C4-2B (cell line): ENCODE data around the gene ZGPAT.

Experiments
- CTCF ChIP-seq: fragments of 450-650 bp; conservative IDR thresholded peaks from 2 replicates; pipeline ENCODE4 v1.5.1; 2017; ENCODE audit warnings: mild to moderate bottlenecking
- ZFX ChIP-seq: fragments of 450-650 bp; IDR thresholded peaks from 2 replicates; pipeline ENCODE4 v1.6.1; 2017

- TF ChIP-seq CTCF, result no peak
- no peak for TF ChIP-seq ZFX
Observed at GRCh38 chr20:63749597-63750508, 42.0 kb downstream of the ZGPAT start.
